BE2C (cell line): ENCODE measurements around the gene KIAA1614.

ENCODE experiments used
- DNase-seq: peaks from one replicate; pipeline ENCODE4 v3.0.0-alpha.2; 2020
- H3K27me3 ChIP-seq: fragments of 250-450 bp; sonication (Bioruptor Pico); 2 replicates; pipeline ENCODE4 v1.5.1; 2020; ENCODE audit warnings: mild to moderate bottlenecking
- H3K36me3 ChIP-seq: fragments of 250-450 bp; sonication (Bioruptor Pico); 2 replicates; pipeline ENCODE4 v1.5.1; 2020; ENCODE audit warnings: mild to moderate bottlenecking
- H3K4me1 ChIP-seq: fragments of 250-450 bp; sonication (Bioruptor Pico); 2 replicates; pipeline ENCODE4 v1.5.1; 2020
- H3K4me3 ChIP-seq: 2 replicates; pipeline ENCODE4 v1.5.1; 2011; ENCODE audit warnings: low read depth, low read length
- H3K9me3 ChIP-seq: fragments of 250-450 bp; sonication (Bioruptor Pico); 2 replicates; pipeline ENCODE4 v1.5.1; 2020
- TF ChIP-seq, protein P1 (sequence below): IDR thresholded peaks from 2 replicates; pipeline ENCODE4 v1.5.1; 2012; ENCODE audit warnings: mild to moderate bottlenecking, low read depth, low read length

Gene KIAA1614

DNA sequence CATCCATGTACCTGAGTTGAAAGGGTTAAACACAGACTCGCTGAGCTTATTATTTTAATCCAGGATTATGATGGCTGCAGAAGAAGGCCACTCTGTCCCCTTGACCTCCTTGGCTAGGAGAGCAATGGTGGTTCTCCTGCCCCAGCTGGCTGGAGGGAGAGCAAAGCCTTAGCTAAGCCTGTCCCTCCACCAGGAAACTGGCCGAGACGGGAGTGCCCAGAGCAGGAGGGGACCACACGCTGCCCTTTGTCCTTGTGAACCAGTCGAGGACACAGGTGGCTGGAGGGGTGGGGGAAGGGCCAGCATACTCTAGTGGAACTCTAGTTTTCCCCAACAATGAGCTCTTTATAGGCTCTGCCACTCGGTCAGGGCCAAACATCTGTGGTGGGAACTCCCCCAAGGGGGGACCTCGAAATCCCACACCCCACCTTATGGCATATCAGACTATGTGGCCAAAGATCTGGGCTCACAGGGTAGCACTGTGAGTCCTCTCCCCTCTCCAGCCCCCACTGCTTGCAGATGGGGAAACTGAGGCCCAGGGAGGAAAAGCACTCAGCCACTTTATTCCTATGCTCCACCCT is 12.9 kb downstream of the KIAA1614 start:
- DNase-seq, result no peak
- no peak overlapping the region; the same call in 1 of the 2 replicates for H3K4me3 ChIP-seq

DNA sequence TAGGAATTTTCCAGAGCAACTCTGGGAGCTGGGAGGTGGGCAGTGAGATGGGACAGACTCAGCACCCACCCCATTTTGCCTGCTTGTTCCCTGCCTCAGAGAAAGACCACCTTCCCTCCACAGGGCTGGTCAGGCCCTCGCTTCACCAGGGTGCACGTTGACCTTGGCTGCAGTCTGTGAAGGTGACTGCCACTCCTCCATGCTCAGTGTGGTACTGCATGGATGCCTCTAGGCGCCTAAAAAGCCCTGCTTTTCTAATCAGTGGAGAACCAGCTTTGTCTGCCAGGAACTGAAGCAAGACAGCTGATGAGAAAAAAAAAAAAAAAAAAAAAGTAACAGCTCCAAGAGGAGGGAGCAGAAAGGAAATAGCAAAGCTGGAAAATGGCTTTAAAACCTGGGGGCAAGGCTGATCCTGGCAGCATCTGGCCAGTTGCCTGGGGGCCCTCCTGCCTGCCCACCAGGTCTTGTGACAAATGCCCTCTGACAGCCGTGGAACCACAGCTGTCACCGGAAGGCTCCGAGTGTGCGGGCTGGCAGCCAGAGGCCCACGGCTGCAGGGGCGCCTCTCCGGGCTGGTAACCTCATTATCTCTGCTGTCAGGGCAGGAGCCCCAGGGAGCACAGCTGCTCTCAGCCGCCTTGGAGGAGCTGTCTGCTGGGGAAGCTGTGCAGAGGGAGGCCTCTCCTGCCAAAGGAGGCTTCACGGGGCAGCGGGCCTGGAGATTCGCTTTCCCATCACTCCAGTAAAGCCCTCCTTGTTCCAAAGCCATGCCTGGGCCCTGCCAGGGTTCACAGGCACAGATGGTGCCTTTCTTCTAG is 13.7 kb downstream of the KIAA1614 start:
- Histone ChIP-seq H3K4me3 (no peak overlapping the region; the same call in 1 of the 2 replicates), H3K9me3 (no peaks in the 10 kb centered on the region), H3K4me1 (peaks cover 77% of the 10 kb centered on the region), H3K27me3 (no peaks in the 10 kb centered on the region), H3K36me3 (no peaks in the 10 kb centered on the region)
- DNase-seq, result peak; percentile 96
- TF ChIP-seq, protein P1, sequence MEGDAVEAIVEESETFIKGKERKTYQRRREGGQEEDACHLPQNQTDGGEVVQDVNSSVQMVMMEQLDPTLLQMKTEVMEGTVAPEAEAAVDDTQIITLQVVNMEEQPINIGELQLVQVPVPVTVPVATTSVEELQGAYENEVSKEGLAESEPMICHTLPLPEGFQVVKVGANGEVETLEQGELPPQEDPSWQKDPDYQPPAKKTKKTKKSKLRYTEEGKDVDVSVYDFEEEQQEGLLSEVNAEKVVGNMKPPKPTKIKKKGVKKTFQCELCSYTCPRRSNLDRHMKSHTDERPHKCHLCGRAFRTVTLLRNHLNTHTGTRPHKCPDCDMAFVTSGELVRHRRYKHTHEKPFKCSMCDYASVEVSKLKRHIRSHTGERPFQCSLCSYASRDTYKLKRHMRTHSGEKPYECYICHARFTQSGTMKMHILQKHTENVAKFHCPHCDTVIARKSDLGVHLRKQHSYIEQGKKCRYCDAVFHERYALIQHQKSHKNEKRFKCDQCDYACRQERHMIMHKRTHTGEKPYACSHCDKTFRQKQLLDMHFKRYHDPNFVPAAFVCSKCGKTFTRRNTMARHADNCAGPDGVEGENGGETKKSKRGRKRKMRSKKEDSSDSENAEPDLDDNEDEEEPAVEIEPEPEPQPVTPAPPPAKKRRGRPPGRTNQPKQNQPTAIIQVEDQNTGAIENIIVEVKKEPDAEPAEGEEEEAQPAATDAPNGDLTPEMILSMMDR, result no peak

More for the DNA sequence above, 12.9 kb downstream of the KIAA1614 start:
- Histone ChIP-seq H3K9me3 (no peaks in the 10 kb centered on the region), H3K27me3 (no peaks in the 10 kb centered on the region), H3K4me1 (peaks cover 71% of the 10 kb centered on the region), H3K36me3 (no peaks in the 10 kb centered on the region)
- TF ChIP-seq, protein P1, result no peak

DNA sequence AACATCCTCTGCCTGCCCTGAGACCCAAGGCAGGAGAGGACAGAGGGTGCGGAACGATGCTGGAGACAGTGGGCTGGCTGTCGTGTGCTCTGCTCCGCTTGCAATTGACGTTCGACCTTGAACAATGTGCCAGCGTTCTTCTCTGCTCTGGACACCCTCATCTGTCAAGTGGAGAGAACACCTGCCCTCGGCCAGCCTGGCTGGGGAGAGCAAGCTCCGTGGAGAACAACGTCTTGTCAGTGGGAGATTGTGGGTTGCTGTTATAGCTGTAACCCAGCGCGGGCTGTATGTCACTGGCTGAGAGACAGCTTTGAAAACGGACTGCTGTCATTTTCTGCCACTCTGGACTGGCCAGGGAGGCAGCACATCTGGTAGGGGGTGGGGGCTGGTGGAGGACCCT is 14.7 kb downstream of the KIAA1614 start:
- TF ChIP-seq, protein P1, result no peak
- peak; percentile 73 for DNase-seq
- H3K27me3 ChIP-seq, result no peaks in the 10 kb centered on the region
- H3K9me3 ChIP-seq, result no peaks in the 10 kb centered on the region
- H3K4me1 ChIP-seq, result peaks cover 82% of the 10 kb centered on the region
- H3K4me3 ChIP-seq, result no peak overlapping the region
- H3K36me3 ChIP-seq, result no peaks in the 10 kb centered on the region

DNA sequence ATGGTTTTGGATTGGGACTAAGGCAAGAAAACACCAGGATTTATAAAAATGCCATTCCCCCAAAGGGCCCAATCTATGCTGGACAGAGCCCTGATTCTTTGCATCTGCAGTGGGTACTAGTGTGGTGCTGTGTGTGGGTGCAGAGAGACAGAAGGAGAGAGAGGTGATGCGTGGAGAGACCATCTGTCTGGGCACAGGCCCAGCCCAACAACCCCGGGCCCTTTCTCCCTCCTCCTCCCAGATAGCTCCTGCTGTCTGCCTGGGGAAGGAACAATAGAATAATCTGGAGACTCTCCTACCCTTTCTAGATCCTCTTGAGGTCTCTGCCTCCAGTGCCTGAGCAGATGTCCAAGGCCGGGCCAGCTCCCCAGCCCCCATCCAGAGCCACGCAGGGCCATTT is 15.1 kb downstream of the KIAA1614 start:
- peak; percentile 67 for DNase-seq
- Histone ChIP-seq H3K9me3 (no peaks in the 10 kb centered on the region), H3K4me1 (peaks cover 79% of the 10 kb centered on the region), H3K36me3 (no peaks in the 10 kb centered on the region), H3K27me3 (no peaks in the 10 kb centered on the region), H3K4me3 (no peak overlapping the region)
- TF ChIP-seq, protein P1, result no peak

DNA sequence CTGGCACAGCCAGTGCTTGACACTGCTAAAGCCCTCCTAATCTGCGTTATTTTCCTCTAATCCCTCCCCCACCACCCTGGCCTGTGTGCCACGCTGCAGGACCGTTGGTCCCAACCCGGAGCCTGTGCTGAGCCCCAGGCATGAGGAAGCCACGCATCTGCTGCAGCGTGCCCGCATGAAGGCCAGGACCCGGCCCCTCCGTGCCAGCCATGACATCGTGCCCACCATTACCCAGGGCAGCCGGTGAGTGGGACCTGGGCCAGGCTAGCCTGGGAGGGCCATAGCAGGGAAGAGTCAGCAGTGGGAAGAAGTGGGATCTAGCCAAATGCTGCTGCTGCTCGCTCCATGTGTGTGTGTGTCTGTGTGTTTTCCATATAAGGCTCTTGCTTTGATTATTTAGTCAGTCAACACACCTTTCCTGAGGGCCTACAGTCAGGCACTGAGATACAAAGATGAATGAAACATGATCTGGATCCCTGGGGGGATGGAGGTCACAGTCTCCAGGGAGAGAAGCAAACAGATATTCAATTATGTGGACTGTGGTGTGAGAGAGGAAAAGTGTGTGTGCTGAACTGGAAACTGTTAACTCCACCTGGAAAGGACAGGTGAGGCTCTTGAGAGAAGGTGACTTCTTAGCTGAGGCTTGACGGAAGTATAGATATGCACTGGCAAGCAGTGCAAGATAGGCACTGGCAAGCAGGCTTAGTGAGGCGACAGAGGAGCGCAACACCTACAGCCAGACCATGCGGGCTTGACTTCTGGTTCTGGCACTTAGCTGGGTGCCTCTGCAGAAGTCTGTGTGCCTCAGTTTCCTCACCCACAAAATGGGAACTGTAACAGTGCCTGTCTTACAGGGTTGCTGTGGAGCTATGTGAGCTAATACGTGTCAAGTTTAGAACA is 15.9 kb downstream of the KIAA1614 start:
- Histone ChIP-seq H3K4me1 (peaks cover 71% of the 10 kb centered on the region), H3K4me3 (no peak overlapping the region), H3K9me3 (no peaks in the 10 kb centered on the region), H3K27me3 (no peaks in the 10 kb centered on the region), H3K36me3 (no peaks in the 10 kb centered on the region)
- TF ChIP-seq, protein P1, result no peak
- no peak for DNase-seq
